Coronary artery (tissue), 2 donors: ENCODE results near the gene BBIP1.
"Not testable (repeated sequence)": the region's sequence is repeated elsewhere in the genome, so short reads cannot be mapped to it uniquely, and the experiment has no call there.

Experiments
- DNase-seq: peaks from one replicate; pipeline ENCODE4 v3.0.0-alpha.2; 2017; ENCODE audit warnings: low spot score
- H3K27ac ChIP-seq, 2 donors: fragments of 200-600 bp; sonication (generic); one replicate each; pipeline ENCODE4 v1.5.1; 2016 to 2019
- H3K4me3 ChIP-seq: fragments of 200-600 bp; sonication (generic); 2 replicates; pipeline ENCODE4 v1.5.1; 2016; ENCODE audit warnings: mild to moderate bottlenecking, moderate library complexity
- CTCF ChIP-seq: fragments of 200-600 bp; sonication (generic); IDR thresholded peaks from one replicate; pipeline ENCODE4 v1.5.1; 2019; ENCODE audit warnings: antibody characterized with exemption

Gene BBIP1

GRCh38 chr10:110872984-110873923 lies 45.7 kb downstream of the BBIP1 start:
- peak overlapping the region; percentile 97 for H3K4me3 ChIP-seq
- no peak for DNase-seq
- no peak for TF ChIP-seq CTCF

GRCh38 chr10:110872145-110872983 lies 46.6 kb downstream of the BBIP1 start:
- Histone ChIP-seq H3K27ac (peak overlapping the region; percentile 100), H3K4me3 (peak overlapping the region; percentile 97)
- TF ChIP-seq CTCF, result no peak
- DNase-seq, result peak; percentile 90

More at GRCh38 chr10:110872984-110873923, 45.7 kb downstream of the BBIP1 start:
- peak overlapping the region; percentile 100 for H3K27ac ChIP-seq

GRCh38 chr10:110871298-110872084 lies 47.5 kb downstream of the BBIP1 start, which contains the start of gene PDCD4:
TSS of gene PDCD4 (plus strand) at chr10:110871928. CDS start at chr10:110876028, 4,100 bp downstream.
- DNase-seq, result peak; percentile 100
- TF ChIP-seq CTCF, result no peak
- Histone ChIP-seq H3K4me3 (peak within 1 kb of the TSS; percentile 97), H3K27ac (peak within 1 kb of the TSS; percentile 100)

GRCh38 chr10:110870823-110871297 lies 48.1 kb downstream of the BBIP1 start:
- TF ChIP-seq CTCF, result no peak
- no peak for DNase-seq
- Histone ChIP-seq H3K4me3 (peak overlapping the region; percentile 97), H3K27ac (peak overlapping the region; percentile 100)

GRCh38 chr10:110868981-110869380 lies 50.0 kb downstream of the BBIP1 start:
- TF ChIP-seq CTCF, result no peak
- DNase-seq, result no peak
- H3K4me3 ChIP-seq, result no peak overlapping the region
- no peak overlapping the region for H3K27ac ChIP-seq

- Histone ChIP-seq H3K4me3 (no peak overlapping the region), H3K27ac (peak overlapping the region; percentile 19 to 77)
- TF ChIP-seq CTCF, result no peak
- no peak for DNase-seq
Observed at GRCh38 chr10:110867807-110868465, 51.0 kb downstream of the BBIP1 start.

- H3K27ac ChIP-seq, result peak overlapping the region; percentile 19 to 77
- not testable (repeated sequence) for H3K4me3 ChIP-seq, DNase-seq
Observed at GRCh38 chr10:110867011-110867806, 51.8 kb downstream of the BBIP1 start.
